HG02970 (cell line): Measurements from ENCODE around the gene BICRA.
"Not testable (repeated sequence)": the region's sequence is repeated elsewhere in the genome, so short reads cannot be mapped to it uniquely, and the experiment has no call there.

Experiments
- ATAC-seq: cut with Tn5 transposase; IDR thresholded peaks from one replicate; pipeline ENCODE4 v1.9.1; 2021; ENCODE audit warnings: mild to moderate bottlenecking, moderate library complexity, moderate number of reproducible peaks; ENCODE audit not compliant: unreplicated experiment, low FRiP score

Gene BICRA

DNA sequence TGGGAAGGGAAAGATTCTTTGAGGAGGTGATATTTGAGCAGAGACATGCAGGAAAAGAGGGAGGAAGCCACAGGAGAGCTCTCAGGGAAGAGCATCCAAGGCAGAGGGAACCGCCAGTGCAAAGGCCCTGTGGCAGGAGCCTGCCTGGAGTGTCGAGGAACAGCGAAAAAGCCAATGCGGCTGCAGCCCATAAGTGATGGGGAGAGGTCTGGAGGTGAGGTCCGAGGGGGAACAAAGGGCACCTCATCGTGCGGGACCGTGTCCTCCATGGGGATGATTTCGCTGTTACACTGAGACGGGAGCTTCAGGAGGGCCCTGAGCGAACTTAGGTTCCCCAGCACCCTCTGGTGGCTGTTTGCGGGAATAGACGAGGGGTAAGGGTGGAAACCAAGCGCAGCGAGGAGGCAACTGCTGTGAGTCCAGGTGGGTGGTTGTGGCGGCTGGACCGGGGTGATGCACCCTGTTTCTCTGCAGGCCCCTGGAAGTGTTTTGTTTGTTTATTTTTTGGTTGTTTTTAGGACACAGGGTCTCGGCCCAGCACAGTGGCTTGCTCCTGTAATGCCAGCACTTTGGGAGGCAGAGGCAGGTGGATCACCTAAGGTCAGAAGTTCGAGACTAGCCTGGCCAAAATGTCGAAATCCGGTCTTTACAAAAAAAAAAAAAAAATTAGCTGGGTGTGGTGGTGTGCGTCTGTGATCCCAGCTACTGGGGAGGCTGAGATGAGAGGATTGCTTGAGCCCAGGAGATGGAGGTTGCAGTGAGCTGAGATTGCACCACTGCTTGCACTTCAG, 98.4 kb downstream of the BICRA start:
- no peak for ATAC-seq

DNA sequence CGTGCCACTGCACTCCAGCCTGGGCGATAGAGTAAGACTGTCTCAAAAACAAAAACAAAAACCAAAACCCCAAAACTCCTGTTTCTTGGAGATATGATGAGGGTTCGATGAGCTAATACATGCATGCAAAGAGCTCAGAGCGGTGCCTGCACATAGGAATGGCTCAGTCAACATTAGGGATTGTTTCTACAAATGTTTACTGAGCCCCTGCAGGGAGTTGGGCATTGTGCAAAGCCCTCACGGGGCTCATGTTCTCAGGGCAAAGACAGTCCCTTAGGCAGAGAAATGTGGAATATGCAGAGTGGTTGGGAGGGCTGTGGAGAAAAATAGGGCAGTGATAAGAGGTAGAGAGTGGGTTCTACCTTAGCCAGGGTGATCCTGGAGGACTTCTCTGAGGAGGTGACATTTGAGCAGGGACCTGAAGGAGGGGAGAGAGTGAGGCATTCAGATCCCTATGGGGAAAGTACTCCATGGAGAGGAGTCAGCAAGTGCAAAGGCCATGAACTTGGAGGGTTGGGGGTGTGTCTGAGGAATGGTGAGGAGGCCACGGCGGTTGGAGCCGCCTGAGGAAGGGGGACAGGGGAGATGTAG, 102.8 kb downstream of the BICRA start:
- ATAC-seq = no peak

DNA sequence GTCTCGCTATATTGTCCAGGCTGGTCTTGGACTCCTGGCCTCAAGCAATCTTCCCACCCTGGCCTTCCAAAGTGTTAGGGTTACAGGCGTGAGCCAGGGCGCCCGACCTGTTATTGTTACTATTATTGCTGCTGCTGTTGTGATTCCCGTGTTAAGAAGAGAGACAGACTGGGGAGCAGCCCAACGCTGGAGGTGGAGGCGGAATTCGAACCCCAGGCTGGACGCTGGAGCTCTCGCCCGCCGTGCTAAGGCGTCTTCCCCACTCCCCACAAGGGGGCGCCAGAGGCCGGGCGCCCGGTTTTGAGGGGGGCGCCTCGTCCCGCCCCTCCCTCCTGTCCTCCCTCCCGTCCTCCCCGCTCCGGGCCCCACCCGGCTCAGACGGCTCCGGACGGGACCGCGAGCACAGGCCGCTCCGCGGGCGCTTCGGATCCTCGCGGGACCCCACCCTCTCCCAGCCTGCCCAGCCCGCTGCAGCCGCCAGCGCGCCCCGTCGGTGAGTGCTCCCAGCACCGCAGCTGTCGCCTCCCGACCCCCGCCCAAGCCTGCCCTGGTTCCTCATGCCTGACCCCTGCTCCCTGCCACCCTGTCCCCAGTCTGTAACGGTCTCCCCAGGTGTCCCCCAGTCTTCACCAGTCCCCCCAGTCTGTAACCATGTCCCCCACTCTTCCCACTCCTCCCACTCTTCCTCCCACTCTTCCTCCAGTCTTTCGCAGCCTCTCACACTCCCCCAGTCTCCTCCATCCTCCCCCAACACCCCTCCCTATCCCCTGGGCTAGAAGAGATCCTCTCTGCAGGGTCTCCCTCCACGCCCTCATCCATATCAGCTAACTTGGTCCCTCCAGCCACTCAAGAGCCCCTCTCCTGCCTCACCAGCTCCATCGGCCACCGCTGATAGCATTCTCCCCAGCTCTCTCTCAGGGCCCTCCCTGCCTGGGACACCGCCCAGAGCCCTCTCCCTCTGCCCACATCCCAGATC, 104.4 kb downstream of the BICRA start, which contains the start of gene EHD2:
Gene EHD2, plus strand, starts transcription at position 377 of the 976 bp plus-strand sequence. CDS start 3,191 bp downstream, outside the sequence.
- ATAC-seq = no peak

DNA sequence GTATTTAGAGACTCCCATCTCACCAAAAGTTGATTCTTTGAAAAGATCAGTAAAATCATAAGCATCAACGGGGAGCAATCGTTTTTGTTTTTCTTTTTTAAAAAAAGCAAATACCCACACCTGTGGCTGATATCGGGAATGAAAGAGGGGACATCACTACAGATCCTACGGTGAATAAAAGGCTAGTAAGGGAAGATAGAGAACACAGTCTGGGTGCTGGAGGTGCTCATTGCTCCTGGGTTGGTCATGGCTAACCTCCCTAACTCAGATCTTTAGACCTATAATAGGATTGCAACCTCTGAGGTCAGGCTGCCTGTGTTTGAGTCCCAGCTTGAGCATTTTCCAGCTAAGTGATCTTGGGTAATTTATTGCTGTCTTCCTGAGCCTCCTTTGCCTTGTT, 105.4 kb downstream of the BICRA start:
- ATAC-seq = no peak

DNA sequence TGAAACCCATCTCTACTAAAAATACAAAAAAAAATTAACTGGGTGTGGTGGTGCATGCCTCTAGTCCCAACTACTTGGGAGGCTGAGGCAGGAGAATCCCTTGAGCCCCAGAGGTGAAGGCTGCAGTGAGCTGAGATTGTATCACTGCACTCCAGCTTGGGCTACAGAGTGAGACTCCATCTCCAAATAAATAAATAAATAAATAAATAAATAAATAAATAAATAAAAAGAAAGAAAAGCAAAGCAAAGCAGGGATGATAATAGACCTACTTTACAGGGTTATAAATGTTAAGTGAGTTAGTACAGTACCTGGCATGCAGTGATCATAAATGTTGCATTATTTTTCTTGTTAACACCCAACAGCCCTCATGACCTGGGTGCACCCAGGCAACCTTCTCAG, 105.9 kb downstream of the BICRA start:
- ATAC-seq = not testable (repeated sequence)

DNA sequence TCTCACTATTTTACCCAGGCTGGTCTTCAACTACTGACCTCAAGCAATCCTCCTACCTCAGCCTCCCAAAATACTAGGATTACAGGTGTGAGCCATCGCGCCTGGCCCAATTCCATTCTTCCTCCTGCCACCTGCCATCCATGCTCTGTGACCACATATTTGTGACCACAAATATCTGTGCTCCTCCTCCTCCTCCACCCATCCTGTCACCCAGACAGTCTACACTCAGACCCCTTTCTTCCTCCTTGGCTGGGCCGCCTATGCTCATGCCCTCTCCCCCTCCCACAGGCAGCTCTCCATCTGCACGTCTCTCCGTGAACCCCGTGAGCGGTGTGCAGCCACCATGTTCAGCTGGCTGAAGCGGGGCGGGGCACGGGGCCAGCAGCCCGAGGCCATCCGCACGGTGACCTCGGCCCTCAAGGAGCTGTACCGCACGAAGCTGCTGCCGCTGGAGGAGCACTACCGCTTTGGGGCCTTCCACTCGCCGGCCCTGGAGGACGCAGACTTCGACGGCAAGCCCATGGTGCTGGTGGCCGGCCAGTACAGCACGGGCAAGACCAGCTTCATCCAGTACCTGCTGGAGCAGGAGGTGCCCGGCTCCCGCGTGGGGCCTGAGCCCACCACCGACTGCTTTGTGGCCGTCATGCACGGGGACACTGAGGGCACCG, 107.5 kb downstream of the BICRA start:
- ATAC-seq = no peak

DNA sequence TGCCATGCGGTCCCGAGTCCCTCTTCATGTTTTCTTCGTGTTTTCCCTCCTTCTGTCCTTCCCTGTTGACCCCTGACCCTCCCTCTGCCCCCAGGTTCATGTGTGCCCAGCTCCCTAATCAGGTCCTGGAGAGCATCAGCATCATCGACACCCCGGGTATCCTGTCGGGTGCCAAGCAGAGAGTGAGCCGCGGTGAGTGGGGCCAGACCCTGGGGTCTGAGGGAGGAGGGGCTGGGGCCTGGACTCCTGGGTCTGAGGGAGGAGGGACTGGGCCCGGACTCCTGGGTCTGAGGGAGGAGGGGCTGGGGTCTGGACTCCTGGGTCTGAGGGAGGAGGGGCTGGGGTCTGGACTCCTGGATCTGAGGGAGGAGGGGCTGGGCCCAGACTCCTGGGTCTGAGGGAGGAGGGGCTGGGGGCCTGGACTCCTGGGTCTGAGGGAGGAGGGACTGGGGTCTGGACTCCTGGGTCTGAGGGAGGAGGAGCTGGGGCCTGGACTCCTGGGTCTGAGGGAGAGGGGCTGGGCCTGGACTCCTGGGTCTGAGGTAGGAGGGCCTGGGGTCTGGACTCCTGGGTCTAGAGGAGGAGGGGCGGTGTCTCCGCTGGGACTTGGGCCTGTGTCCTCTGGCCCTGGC, 109.6 kb downstream of the BICRA start:
- not testable (repeated sequence) for ATAC-seq

DNA sequence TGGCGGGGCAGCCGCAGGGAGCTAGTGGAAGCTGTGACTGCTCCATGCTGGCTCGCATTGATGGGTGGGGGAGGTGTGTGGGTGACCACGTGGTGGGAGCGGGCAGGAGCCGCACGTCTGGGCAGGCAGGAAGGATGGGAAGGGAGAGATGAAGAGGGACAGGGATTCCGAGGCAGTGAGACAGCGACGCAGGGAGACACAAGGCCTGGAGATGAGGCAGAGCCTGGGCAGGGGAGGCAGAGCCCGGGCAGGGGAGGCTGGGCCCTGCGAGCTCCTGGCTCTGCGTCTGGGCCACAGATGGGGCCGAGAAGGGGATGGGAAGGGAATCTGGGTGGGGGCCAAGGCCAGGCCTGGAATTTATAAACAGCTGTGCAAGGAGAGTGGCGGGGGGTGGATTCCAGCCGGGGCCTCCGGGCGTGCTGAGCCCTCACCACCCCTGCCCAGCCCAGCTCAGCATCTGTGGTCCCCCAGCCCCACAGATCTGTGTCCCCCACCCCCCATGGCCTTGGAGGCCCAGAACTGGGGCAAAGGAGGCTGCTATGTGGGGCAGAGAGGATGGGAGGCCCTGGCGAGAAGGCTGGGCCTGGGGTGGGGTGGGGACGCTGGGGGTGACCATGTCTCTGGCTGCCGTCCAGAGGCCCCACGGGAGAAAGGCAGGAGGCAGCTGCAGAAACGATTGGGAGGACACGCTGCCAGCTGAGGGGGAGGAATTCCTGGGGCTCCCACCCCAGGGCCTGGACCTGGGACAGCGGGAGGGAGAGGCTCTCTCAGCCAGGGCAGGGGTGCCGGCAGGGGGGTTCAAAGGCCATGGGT, 110.3 kb downstream of the BICRA start:
- ATAC-seq = no peak

DNA sequence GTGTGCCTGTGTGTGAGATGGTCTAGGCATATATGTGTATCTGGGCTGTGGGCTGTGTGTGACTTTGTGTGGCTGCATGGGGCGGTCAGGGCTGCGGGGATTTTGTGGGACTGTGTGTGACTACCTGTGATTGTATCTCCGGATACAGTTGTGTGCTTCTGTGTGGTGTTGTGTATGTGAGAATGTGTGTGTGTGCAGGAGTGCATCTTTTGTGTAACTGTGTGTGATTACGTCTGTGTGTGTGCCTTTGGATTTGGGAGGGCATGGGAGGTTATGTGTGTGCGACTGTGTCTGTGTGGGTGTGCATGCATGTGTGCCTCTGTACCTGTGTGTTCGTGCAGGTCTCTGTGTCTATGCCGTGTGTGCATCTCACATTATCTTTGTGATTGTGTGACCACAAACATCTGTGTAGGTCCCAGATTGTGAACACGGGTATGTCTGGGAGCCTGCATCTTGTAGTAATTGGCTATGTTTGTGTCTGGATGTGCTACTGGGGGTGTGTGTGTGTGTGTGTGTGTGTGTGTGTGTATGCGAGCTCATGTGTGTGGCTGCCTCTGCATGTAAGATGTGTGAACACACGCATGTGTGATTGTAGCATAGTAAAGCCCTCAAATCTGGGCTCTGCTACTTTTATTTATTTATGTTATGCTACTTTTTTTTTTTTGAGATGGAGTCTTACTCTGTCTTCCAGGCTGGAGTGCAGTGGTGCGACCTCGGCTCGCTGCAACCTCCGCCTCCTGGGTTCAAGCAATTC, 111.9 kb downstream of the BICRA start:
- ATAC-seq = no peak

DNA sequence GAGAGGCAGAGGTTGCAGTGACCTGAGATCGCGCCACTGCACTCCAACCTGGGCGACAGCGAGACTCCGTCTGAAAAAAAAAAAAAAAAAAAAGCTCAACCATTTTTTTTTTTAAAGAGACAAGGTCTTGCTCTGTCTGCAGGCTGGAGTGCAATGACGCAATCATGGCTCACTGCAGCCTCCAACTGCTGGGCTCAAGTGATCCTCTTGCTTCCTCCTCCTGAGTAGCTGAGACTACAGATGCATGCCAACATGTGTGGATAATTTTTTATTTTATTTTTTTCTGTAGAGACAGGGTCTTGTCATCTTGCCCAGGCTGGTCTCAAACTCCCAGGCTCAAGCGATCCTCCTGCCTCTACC, 114.6 kb downstream of the BICRA start:
- ATAC-seq = no peak

DNA sequence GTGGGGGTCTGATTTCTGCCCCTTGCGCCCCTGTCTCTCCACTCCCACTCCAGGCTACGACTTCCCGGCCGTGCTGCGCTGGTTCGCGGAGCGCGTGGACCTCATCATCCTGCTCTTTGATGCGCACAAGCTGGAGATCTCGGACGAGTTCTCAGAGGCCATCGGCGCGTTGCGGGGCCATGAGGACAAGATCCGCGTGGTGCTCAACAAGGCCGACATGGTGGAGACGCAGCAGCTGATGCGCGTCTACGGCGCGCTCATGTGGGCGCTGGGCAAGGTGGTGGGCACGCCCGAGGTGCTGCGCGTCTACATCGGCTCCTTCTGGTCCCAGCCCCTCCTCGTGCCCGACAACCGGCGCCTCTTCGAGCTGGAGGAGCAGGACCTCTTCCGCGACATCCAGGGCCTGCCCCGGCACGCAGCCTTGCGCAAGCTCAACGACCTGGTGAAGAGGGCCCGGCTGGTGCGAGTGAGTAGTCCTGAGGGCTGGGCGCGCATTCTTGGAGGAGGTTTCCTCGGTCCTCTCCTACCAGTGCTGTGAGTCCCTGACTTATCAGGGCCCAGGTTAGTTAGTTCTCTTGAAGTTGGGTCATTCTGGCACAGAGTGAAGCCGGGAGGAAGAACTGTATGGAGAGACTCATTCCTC, 116.9 kb downstream of the BICRA start:
- ATAC-seq = no peak

DNA sequence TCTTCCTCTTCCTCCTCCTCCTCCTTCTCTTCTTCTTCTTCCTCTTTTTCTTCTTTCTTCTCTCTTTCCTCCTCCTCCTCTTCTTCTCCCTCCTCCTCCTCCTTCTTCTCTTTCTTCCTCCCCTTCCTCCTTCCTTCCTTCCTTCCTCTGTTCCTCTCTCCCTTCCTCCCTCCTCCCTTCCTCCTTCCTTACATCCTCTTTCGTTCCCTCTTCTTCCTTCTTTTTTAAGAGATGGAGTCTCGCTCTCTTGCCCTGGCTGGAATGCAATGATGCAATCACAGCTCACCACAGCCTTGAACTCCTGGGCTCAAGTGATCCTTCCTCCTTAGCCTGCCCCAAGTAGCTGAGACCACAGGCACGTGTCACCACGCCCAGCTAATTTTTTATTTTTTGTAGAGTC, 117.5 kb downstream of the BICRA start:
- ATAC-seq = no peak

DNA sequence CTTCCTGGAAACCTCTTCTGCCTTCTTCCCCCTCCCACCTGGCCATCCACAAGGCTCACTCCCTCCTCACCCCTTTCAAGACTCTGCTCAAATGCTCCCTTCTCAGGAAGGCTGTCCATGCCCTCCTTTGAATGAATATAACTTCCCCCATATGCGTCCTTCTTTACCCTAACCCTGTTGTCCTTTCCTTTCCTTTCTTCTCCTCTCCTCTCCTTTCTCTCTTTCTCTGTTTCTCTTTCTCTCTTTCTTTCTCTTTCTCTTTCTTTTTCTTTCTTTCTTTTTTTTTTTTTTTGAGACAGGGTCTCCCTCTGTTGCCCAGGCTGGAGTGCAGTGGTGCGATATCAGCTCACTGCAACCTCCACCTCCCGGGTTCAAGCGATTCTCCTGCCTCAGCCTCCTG, 119.4 kb downstream of the BICRA start:
- ATAC-seq = not testable (repeated sequence)

DNA sequence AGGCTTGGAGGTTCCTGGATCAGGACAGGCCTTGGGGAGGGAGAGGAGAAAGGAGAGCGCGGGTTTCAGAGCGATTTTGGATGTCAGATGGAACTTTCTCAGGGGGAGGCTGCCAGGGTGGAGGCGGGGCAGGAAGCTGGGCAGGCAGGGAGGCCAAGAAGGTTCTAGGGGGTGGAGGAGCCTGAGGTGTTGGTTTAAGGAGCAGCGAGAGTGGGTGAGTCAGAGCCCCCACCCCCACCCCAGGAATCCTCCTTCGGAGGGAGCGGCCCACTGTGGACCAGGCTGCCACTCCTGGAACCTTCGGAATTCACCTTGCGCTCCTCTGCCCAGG, 120.5 kb downstream of the BICRA start:
- no peak for ATAC-seq

DNA sequence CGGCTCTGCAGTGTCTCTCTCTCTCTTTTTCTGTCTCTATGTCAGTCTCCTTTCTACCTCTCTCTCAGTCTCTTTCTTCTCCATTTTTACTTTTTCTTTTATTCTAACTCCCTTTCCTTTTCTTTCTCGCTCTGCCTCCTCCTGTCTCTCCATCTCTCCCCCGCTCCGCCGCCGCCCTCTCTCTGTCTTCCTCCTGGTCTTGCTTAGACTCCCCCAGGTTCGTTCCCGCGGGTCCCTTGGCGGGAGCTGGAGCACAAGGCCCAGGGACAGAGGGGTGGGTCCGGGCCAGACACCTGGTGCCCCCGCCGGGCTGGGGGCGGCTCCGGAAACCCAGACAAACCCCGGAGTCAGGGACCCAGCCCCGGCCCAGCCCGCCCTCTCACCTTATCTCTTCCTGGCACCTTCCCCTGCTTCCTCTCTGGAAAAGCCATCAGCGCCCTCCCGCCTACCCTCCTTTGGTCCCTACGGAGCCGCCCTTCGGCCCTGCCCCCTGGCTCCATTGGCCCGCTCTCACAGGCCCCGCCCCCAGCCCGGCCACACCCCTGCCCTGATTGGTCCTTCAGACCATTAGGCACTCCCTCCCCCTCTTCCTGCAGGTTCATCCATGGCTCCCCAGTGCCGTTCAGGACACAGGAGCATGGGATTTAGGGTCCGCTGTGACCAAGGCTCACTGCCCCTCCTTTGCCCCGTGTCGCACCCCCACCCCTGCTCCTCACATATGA, 121.0 kb downstream of the BICRA start:
- no peak for ATAC-seq

DNA sequence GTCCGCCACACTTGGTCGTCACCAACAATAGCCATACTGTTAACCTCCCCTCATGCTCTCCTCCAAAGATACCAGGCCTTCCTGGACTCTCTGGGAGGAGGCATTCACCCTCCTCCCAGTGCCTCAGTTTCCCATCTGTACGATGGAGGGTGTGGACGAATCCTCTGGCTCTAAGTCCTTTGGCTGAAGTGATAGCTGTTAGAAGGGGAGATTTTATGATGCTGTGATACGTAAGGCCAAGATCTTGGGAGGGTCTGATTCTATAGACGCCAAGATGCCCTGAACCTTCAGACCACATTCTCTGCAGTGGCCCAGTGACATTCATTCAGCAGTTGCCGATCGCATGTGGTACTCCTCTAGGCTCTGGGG, 121.6 kb downstream of the BICRA start:
- ATAC-seq = no peak

DNA sequence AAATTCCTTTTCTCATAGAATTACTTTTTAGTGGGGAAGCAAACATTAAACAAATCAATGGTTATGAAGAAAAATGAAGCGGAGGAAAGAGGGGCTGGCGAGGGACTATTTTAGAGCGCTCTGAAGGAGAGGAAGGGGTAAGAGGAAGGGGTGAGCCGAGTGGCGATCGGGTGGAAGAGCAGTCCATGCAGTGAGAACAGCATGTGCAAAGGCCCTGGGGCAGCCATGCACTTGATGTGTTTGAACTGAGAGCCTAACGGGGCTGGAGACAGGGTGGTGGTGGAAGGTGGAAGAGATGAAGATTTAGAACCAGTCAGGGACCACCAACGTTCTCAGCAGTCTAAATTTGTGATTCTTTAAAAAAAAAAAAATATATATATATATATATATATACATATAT, 122.0 kb downstream of the BICRA start:
- ATAC-seq = no peak

DNA sequence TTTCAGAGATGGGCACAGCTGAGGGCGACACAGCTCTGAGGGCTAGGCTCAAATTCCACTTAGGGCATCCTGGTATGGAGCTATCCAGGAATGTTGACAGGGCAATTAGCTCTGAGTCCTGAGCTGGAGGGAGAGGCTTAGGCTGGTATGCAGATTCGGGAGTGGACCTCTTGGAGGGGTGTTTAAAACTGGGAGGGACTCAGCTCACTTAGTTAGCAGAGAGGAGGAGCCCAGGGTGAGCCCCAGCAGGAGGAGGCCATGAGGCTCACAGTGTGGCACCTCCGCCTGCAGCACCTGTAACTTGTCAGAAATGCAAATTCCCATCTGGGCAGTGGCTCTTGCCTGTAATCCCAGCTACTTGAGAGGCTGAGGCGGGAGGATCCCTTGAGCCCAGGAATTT, 126.2 kb downstream of the BICRA start:
- ATAC-seq = no peak
